HG03378 (cell line): ENCODE measurements around the gene PKNOX2.

ENCODE experiments used
- ATAC-seq: cut with Tn5 transposase; IDR thresholded peaks from one replicate; pipeline ENCODE4 v1.9.1; 2021; ENCODE audit warnings: mild to moderate bottlenecking, moderate library complexity; ENCODE audit not compliant: unreplicated experiment

PKNOX2 gene, protein sequence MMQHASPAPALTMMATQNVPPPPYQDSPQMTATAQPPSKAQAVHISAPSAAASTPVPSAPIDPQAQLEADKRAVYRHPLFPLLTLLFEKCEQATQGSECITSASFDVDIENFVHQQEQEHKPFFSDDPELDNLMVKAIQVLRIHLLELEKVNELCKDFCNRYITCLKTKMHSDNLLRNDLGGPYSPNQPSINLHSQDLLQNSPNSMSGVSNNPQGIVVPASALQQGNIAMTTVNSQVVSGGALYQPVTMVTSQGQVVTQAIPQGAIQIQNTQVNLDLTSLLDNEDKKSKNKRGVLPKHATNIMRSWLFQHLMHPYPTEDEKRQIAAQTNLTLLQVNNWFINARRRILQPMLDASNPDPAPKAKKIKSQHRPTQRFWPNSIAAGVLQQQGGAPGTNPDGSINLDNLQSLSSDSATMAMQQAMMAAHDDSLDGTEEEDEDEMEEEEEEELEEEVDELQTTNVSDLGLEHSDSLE

DNA sequence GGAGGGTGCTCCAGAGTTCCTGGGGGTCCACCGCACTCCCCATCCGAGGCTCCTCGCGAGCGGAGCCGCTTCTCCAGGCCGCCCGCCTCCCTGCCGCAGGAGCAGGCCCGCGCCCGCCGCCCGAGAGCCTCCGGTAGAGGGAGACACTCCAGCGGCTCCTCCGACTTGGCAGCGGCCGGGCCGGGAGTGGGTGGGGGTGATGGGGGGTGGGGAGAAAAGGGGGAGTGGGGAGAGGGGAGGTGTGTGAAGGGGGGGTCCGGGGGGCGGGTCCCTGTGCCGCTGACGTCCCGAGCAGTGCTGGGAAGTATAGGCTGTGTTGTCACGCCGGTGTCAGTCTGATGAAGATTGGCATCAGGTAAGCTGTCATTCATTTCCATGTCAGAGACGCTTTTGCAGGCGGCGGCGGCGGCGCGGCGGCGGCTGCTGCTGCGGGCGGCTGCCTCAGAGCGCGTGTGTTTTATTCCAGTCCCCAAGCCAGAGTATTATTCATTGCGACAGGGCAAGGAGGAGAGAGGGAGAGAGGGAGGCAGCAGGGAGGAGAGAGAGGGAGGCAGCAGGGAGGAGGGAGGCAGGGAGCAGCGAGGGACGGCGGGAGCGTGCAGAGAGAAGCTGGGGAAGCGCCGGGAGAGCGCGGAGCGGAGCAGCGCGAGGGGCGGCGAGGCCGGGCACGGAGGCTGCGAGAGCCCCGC is at the start of gene PKNOX2:
Gene PKNOX2, plus strand, starts transcription at position 330 of the 689 bp plus-strand sequence. CDS start 186,555 bp downstream, outside the sequence.
- ATAC-seq = no peak

DNA sequence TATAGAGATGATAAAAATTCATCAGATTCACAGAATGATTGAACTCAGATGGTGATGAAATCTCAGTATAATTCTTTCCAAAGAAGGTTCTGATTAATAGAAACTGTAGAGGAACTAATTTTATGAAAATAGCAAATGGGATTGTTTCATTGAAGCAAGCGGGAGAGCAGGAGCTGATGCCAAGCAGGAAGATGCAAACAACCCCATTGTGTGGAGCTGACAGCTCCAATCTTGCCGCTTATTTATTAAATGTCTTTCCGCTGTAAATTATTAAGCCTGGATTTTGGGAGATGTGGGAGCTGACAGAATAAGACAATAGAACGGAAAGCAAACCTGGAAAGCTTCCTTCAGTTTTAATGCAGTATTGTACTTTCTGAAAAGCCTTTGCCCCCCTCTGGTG is 47.1 kb upstream of the PKNOX2 start:
- ATAC-seq = no peak

- no peak for ATAC-seq
These were observed 41.2 kb upstream of the PKNOX2 start for GRCh38 chr11:125123194-125123946.

DNA sequence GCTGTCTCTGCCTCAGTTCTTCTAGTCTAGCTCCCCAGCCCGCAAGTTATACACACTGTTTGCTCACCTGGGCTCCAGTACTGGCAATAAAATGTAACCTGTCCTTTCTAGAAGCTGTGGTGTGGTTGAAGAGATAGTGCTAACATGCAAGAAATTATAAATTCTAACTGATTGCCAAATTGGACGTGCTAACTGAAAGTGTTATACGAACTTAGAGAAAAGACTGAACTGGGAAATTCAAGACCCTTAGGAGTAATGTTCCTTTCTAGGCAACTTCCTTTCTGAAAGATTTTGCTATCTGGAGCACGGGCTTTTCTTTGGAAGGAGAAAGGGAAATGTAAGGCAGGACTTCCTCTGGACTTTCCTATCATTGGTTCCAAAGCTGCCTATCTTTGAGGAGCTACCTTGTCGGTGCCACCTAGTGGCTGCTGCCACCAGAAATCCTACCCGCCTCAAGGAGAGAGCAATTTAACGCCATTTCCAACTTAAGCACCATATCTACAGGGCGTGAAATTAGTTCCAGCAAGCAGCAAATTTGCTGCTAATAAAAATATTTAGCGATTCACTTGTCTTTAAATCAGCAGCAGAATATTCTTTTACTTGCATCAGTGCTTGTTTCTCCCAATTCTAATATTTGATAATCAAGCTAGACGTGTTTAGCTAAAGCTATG is 40.5 kb upstream of the PKNOX2 start:
- ATAC-seq = no peak

- no peak for ATAC-seq
These were observed 39.9 kb upstream of the PKNOX2 start for GRCh38 chr11:125124618-125124992.

DNA sequence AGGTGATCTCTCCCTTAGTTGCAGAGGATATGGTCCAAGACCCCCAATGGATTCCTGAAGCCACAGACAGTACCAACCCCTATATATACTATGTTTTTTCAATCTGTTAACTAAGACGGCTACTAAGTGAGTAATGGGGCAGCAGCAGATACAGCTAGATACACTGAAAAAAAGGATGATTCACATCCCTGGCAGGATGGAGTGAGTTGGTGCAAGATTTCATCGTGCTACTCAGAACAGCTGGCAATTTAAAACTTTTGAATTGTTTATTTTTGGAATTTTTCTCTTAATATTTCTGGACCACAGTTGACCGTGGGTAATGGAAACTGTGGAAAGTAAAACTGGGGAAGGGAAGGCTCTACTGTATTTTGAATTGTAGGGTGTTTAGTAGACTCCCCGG is 36.1 kb upstream of the PKNOX2 start:
- ATAC-seq = no peak

DNA sequence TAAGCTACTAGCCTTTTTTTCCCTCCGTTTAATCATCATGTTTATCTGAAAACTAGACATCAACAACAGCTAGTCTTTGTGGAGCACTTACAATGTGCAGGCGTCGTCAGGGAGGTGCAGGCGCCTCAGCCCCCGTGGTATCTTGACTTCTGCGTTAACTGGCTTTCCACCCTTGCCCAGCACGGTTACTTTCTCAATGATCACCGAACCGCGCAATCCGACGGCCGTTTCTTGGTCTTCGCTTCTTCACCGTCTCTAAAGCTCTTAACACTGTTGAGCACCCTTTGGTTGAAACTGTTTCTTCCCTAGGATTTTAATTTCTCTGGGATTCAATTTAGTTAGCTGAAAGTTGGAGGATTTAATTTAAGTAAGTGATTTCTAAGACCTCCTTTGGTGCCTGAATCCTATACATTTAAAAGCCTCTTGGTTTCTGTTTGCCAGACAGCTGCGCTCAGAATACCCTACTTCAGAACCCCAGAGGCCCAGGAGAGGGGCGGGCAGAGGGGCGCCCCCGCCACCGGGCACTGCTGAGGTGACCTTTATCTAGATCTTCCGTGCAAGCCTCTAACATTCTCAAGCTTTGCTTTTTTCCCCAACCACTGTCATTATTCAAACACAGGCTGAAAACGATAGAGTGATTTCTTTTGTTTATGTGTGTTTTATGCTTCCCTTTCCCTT is 35.1 kb upstream of the PKNOX2 start:
- ATAC-seq = no peak

DNA sequence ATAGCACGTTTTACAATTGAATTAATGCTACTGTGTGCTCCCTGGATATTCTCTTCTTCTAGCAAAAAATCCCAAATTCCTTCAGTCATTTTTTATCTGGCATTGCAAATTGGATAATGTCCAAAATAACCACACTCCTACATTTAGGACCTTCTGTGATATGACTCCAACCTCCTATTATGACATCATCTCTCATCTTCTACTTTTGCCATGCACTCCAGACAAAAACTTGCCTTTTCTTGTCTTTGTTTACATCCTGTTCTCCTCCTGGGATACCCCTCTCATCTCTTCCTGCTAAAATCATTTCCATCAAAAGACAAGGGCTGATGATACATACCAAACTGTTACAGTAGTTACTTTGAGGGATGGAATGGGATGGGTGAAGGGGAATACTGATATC is 32.5 kb upstream of the PKNOX2 start:
- no peak for ATAC-seq

DNA sequence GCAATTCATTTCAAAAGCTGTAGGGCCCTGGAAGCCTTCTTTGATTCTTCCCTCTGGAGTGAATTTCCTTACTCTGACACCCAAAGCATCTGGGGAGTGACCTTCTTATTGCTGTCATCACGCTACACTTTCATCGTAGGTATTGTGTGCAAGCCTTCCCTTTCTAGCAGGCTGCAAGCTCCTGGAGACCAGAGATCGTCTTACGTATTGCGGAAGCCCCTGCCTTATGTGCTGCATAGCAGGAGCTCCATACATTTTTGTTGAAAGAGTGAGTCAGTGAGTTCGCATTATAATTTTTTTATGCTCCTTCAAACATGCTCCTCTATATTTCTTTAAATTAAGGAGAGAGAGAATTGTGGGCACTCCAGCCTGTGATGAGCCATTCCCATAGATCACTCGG is 32.0 kb upstream of the PKNOX2 start:
- no peak for ATAC-seq

DNA sequence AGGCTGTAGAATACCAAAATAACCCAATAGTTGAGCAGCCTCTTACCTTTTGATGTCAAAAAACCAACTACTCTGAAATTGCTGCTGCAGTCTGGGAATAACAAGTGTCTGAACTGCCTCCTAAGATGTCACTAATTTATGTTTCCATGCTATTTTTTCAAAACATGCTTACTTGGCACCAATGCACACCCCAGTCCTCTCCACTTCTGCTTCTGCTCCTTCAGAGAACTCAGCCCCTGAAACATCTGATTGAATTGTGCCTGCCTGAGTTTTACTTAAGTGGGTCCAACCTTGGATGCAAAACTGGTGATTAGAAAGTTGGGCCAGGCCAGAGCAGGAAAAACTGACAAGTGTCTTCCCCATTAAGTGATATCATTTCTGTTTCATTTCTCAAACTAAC is 28.6 kb upstream of the PKNOX2 start:
- no peak for ATAC-seq

GRCh38 chr11:125138966-125139365 is 25.6 kb upstream of the PKNOX2 start:
- ATAC-seq = no peak

GRCh38 chr11:125139778-125140177 is 24.8 kb upstream of the PKNOX2 start:
- no peak for ATAC-seq

GRCh38 chr11:125140233-125140632 is 24.3 kb upstream of the PKNOX2 start:
- ATAC-seq = no peak

DNA sequence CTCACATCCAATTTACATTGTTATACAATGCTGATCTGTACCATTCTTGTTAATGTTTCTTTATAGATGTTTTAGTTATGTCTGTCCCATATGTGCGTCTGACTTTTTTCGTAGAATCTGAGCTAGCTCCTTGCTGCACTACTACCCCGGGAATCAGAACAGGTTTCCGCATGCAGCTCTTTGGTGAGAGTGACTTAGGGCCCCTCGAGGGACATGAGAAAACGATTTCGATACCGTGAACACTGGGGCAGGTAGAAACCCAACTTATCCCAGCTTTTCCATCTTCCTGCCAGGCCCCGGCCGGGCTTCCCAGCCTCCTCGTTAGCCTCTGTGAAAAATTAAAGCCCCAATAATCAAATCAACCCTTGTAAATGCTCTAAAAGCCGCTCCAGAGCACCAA is 23.4 kb upstream of the PKNOX2 start:
- ATAC-seq = no peak

DNA sequence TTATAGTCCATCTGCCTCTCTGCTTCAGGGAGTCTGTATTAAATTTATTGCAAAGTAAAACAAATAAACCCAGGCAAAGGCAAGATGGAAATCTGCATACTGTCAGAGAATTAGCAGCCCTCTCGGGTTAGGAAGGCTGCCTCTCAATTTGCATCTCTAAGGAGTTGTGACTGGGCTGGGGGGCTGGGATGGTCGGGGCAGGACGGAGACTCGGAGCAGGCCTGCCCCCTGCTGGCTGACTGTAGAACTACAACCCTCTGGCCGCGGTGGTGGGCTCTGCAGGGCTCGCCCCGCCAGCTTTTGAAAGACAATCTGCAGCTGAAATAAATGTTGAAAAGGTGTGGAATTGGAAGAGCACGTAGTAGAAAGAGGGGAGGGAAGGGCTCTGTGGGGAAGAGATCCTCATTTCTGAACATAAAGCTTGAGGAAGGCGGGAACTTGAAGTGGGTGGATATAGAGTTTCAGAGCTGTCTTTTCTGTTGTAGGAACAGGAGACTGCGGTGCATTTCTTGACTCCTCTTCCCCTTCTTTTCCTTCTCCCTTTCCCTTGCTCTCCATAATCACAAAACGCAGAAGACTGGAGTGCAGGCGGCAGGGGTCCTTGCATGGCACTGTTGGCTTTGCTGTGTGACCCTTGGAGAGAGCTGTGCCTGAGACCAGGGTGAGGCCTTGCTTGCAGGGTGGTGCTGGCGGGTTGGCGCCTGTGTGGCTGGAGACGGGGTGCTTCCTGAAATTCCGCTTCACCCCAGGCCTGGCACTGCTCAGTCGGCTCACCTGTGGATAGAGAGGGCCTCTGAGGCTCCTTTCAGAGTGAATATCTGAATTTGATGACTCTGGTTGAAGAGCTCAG is 22.6 kb upstream of the PKNOX2 start:
- peak; percentile 49 for ATAC-seq

GRCh38 chr11:125146232-125146631 is 18.3 kb upstream of the PKNOX2 start:
- no peak for ATAC-seq

DNA sequence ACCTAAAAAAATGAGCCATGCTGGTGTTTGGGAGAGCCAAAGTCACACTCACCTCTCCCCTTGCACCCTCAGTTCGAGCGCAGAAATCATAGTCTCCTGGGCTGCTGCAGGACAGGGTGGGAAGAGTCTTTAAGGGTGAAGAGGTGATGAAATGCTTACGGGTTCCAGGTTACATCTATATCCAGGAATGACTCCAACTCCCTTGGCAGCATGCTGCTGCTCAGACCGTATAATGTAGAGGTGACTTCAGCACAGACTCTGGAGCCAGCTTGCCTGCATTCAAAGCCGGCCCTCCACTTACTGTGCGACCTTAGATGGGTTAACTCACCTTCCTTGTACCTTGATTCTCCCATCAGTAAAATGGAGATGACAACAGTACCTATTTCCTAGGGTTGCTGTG is 17.3 kb upstream of the PKNOX2 start:
- ATAC-seq = no peak

GRCh38 chr11:125148011-125148410 is 16.5 kb upstream of the PKNOX2 start:
- no peak for ATAC-seq

DNA sequence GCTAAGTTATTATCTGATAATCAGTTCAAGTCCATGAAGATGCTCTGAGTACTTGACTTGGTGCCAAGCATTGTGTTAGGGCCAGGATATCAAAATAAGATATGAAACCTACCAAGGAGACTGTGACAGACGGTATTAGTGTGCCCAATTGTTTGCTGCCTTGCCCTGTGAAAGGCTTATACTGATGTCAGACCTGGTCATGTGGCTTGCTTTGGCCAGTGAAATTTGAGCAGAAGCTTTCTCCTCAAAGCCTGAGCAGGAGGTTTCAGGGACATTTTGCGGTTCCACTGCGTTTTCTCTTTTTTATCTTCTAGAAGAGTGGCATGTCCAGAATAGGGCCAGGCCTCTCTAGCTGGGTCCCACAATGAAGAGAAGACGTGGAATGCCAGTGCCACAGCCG is 15.8 kb upstream of the PKNOX2 start:
- no peak for ATAC-seq

DNA sequence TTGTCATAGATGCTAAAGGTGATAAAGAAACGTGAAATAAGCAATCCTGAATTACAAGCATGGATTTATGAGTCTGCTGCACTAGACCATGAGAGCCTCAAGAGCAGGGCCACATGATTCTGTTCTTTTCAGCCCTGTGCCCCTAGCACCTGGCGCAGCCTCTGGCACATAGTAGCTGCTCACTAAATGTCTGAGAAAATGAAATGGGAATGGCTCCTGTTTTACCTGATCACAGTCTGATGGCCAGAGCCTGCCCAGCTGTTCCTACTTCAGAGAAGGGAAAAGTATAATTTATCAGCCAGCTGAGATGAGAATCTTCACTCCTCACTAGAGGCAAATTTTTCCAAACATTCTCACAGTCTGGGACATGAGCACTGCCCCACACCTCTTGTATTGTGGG is 10.7 kb upstream of the PKNOX2 start:
- no peak for ATAC-seq
